B cell (primary cell): Measurements from ENCODE around the gene GRID1. TPM values are rescaled to one million over a fixed set of nuclear protein-coding genes. Genes with fewer than 3 reads are reported as not detected.

Experiments used
- ATAC-seq: fragments of 200-7000 bp; cut with Tn5 transposase; one replicate; pipeline ENCODE4 v1.10.0; 2021; ENCODE audit warnings: low read depth, mild to moderate bottlenecking, moderate number of reproducible peaks, moderate library complexity
- CTCF ChIA-PET: fragments of 350-600 bp; sonication (Branson Sonifier 250); formaldehyde crosslinking; loops from one replicate; lab custom pipeline; 2021; ENCODE audit warnings: antibody characterized with exemption, inconsistent platforms; lab: Charles Lee
- POLR2A ChIA-PET: fragments of 350-600 bp; sonication (Branson Sonifier 250); formaldehyde crosslinking; loops from one replicate; lab custom pipeline; 2021; ENCODE audit warnings: antibody characterized with exemption; lab: Charles Lee
- DNase-seq: peaks from one replicate; pipeline ENCODE4 v3.0.0; 2013
- H2AFZ ChIP-seq: 2 replicates; pipeline ENCODE4 v1.6.1; 2012; ENCODE audit warnings: mild to moderate bottlenecking, low read depth, low read length; ENCODE audit not compliant: insufficient read depth, poor library complexity, severe bottlenecking
- H3K27ac ChIP-seq, 2 donors: 1 replicate in 1 of 2; 2 replicates in 1 of 2; pipeline ENCODE4 v1.5.1; 2012 to 2013; ENCODE audit warnings: low read length in 2 of 2, mild to moderate bottlenecking in 2 of 2, moderate library complexity in 1 of 2
- H3K27me3 ChIP-seq, 4 experiments: fragments of 200-600 bp in 1 of 4; sonication (generic) in 1 of 4; replicated peaks in 1 of 4; 1 replicate in 2 of 4; 2 replicates in 2 of 4; pipeline versions ENCODE4 v1.6.1 to v1.7.0; 2013 to 2016; ENCODE audit warnings: low read length in 3 of 4, mild to moderate bottlenecking in 2 of 4, mixed read lengths in 1 of 4, moderate library complexity in 1 of 4; ENCODE audit not compliant: insufficient read depth in 4 of 4, control insufficient read depth in 3 of 4; ENCODE audit errors: control extremely low read depth in 1 of 4
- H3K36me3 ChIP-seq, 2 experiments: replicated peaks in 1 of 2; 1 replicate in 1 of 2; 2 replicates in 1 of 2; pipeline versions ENCODE4 v1.6.1 to v1.7.1; 2013; ENCODE audit warnings: low read length in 1 of 2; ENCODE audit not compliant: insufficient read depth in 2 of 2, control insufficient read depth in 1 of 2; ENCODE audit errors: control extremely low read depth in 1 of 2, extremely low read depth in 1 of 2
- H3K4me1 ChIP-seq, 2 donors: fragments of 200-600 bp in 1 of 2; sonication (generic) in 1 of 2; 1 replicate in 1 of 2; 2 replicates in 1 of 2; pipeline versions ENCODE4 v1.5.1 to v1.6.1; 2013 to 2017; ENCODE audit warnings: low read length in 2 of 2; ENCODE audit not compliant: control insufficient read depth in 2 of 2, insufficient read depth in 2 of 2
- H3K4me2 ChIP-seq: replicated peaks from 2 replicates; pipeline ENCODE3; 2012; ENCODE audit warnings: mild to moderate bottlenecking, low read depth, low read length; ENCODE audit not compliant: poor library complexity, severe bottlenecking
- H3K4me3 ChIP-seq, 5 experiments: fragments of 200-600 bp in 1 of 5; sonication (generic) in 1 of 5; 1 replicate in 3 of 5; 2 replicates in 2 of 5; pipeline versions ENCODE4 v1.5.1 to v1.7.0; 2011 to 2016; ENCODE audit warnings: low read length in 4 of 5, mild to moderate bottlenecking in 4 of 5, low read depth in 2 of 5, control low read depth in 1 of 5, moderate library complexity in 1 of 5; ENCODE audit not compliant: insufficient read depth in 1 of 5; ENCODE audit errors: control extremely low read depth in 1 of 5, extremely low read depth in 1 of 5
- H3K79me2 ChIP-seq: fragments of 200-600 bp; sonication (generic); one replicate; pipeline ENCODE4 v1.6.0; 2016; ENCODE audit warnings: low read length; ENCODE audit not compliant: control insufficient read depth, insufficient read depth
- H3K9ac ChIP-seq: fragments of 200-600 bp; sonication (generic); 2 replicates; pipeline ENCODE4 v1.6.1; 2017; ENCODE audit warnings: mild to moderate bottlenecking, low read length, moderate library complexity
- H3K9me3 ChIP-seq, 3 donors: one replicate each; pipeline versions ENCODE4 v1.6.1 to v1.7.1; 2013; ENCODE audit warnings: low read length in 2 of 3; ENCODE audit not compliant: control insufficient read depth in 2 of 3, insufficient read depth in 1 of 3; ENCODE audit errors: control extremely low read depth in 1 of 3
- H4K20me1 ChIP-seq: 2 replicates; pipeline ENCODE4 v1.6.0; 2012; ENCODE audit warnings: mild to moderate bottlenecking, low read length; ENCODE audit not compliant: insufficient read depth, control insufficient read depth, poor library complexity, severe bottlenecking
- H3K27ac Mint-ChIP-seq: one replicate; pipeline ENCODE4 v1.8.0; 2021; ENCODE audit warnings: mixed read lengths
- H3K27me3 Mint-ChIP-seq: one replicate; pipeline ENCODE4 v1.8.0; 2021; ENCODE audit warnings: mixed read lengths
- H3K4me1 Mint-ChIP-seq: one replicate; pipeline ENCODE4 v1.8.0; 2021; ENCODE audit warnings: mixed read lengths
- H3K4me3 Mint-ChIP-seq: one replicate; pipeline ENCODE4 v1.8.0; 2021; ENCODE audit warnings: mixed read lengths
- H3K9me3 Mint-ChIP-seq: one replicate; pipeline ENCODE4 v1.8.0; 2022; ENCODE audit warnings: mixed read lengths; ENCODE audit not compliant: insufficient read depth
- EZH2 ChIP-seq: IDR thresholded peaks from 2 replicates; pipeline ENCODE4 v1.6.1; 2012; ENCODE audit warnings: borderline replicate concordance, low read depth, mild to moderate bottlenecking, moderate library complexity, low read length; ENCODE audit not compliant: insufficient read depth, poor library complexity, severe bottlenecking
- WGBS: methylation state at CpG from one replicate; pipeline ENCODE4 v1.1.5; 2013; ENCODE audit warnings: missing lambda C conversion rate; ENCODE audit not compliant: insufficient coverage; 5-methylcytosine and 5-hydroxymethylcytosine counted together
- intact Hi-C: fragments of 100-400 bp; cut with micrococcal nuclease; formaldehyde crosslinking; loops from one replicate; pipeline ENCODE4 v1.10.0; 2022
- polyA plus RNA-seq: library from polyadenylated mRNA; depleted of rRNA; stranded (reverse); fragments of >200 nt; gene quantifications from 2 replicates; pipeline ENCODE4 v1.2.3, GENCODE V29; 2012
- total RNA-seq, 2 donors: library from RNA; stranded (reverse); fragments of 120-200 nt in 1 of 2; gene quantifications; 1 replicate in 1 of 2; 2 replicates in 1 of 2; pipeline versions ENCODE4 v1.2.3 to v1.2.4, GENCODE V29; 2013 to 2022
- TF ChIP-seq, protein P1 (sequence below): fragments of 200-600 bp; IDR thresholded peaks from one replicate; pipeline ENCODE4 v1.8.0; 2022; ENCODE audit warnings: antibody characterized with exemption, mild to moderate bottlenecking

GRID1 gene
- total and polyA plus RNA-seq, 2 donors (not counting 1 experiment from before 2014, with no cell fraction given): not detected

DNA sequence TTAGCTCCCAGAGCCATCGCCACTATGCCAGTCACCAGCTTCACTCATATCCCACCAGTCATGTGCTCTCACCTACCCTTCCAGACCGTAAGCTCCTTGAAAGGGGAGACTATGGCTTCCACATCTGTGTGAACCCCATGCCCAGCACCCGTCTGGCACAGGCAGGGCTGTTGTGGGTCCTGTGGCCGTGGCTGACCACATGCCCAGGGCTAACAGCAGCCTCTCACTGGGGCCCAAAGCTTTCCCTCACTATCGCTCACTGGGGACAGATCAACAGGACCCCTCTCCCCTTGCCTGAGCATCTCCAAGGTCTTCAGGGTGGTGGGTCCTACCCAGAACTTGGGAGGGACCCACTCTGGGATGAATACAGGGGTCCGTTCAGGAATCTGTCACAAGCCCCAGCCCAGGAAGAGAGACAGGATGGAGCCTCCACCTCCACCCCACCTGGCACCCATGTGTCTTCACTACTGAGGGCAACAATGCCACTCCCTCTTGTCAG lies 303.9 kb downstream of the GRID1 start:
- intact Hi-C loops: no loop called here
- POLR2A ChIA-PET: no interaction called here
- CTCF ChIA-PET: no interaction called here
- Histone ChIP-seq H3K9ac (no peak overlapping the region), H2AFZ (no peak overlapping the region), H3K4me2 (no peak overlapping the region), H3K4me3 (no peak overlapping the region), H3K9me3 (no peaks in the 10 kb centered on the region), H4K20me1 (no peaks in the 10 kb centered on the region), H3K36me3 (no peaks in the 10 kb centered on the region), H3K27me3 (no peaks in the 10 kb centered on the region), H3K4me1 (no peaks in the 10 kb centered on the region), H3K27ac (no peak overlapping the region), H3K79me2 (no peaks in the 10 kb centered on the region)
- Mint-ChIP-seq H3K27ac (no peak overlapping the region), H3K9me3 (no peaks in the 10 kb centered on the region), H3K4me1 (no peaks in the 10 kb centered on the region), H3K4me3 (no peak overlapping the region), H3K27me3 (peaks cover 29% of the 10 kb centered on the region)
- no peak for ATAC-seq
- no peak for DNase-seq
- no peak for TF ChIP-seq EZH2
- TF ChIP-seq, protein P1, sequence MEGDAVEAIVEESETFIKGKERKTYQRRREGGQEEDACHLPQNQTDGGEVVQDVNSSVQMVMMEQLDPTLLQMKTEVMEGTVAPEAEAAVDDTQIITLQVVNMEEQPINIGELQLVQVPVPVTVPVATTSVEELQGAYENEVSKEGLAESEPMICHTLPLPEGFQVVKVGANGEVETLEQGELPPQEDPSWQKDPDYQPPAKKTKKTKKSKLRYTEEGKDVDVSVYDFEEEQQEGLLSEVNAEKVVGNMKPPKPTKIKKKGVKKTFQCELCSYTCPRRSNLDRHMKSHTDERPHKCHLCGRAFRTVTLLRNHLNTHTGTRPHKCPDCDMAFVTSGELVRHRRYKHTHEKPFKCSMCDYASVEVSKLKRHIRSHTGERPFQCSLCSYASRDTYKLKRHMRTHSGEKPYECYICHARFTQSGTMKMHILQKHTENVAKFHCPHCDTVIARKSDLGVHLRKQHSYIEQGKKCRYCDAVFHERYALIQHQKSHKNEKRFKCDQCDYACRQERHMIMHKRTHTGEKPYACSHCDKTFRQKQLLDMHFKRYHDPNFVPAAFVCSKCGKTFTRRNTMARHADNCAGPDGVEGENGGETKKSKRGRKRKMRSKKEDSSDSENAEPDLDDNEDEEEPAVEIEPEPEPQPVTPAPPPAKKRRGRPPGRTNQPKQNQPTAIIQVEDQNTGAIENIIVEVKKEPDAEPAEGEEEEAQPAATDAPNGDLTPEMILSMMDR: no peak
- 80% methylated on average over 6 of the region's 6 CpGs for WGBS

- Histone ChIP-seq H3K4me1 (no peaks in the 10 kb centered on the region), H3K4me3 (no peak overlapping the region), H3K79me2 (no peaks in the 10 kb centered on the region), H3K27ac (no peak overlapping the region), H3K9me3 (no peaks in the 10 kb centered on the region), H3K27me3 (no peaks in the 10 kb centered on the region), H4K20me1 (no peaks in the 10 kb centered on the region), H2AFZ (no peak overlapping the region), H3K9ac (no peak overlapping the region), H3K4me2 (no peak overlapping the region), H3K36me3 (no peaks in the 10 kb centered on the region)
- no peak for DNase-seq
- Mint-ChIP-seq H3K4me3 (no peak overlapping the region), H3K27me3 (peaks cover 34% of the 10 kb centered on the region), H3K27ac (no peak overlapping the region), H3K9me3 (no peaks in the 10 kb centered on the region), H3K4me1 (no peaks in the 10 kb centered on the region)
- WGBS: 84% methylated on average over 6 of the region's 8 CpGs
- POLR2A ChIA-PET: no interaction called here
- no peak for TF ChIP-seq EZH2
- TF ChIP-seq, protein P1: no peak
- CTCF ChIA-PET: no interaction called here
- no peak for ATAC-seq
- intact Hi-C loops: no loop called here
Measured at GRCh38 chr10:86062198-86062550, 304.4 kb downstream of the GRID1 start.
